Parathyroid adenoma (tissue), 2 donors: ENCODE data around the gene PPIB.
"Not testable (repeated sequence)": the region's sequence is repeated elsewhere in the genome, so short reads cannot be mapped to it uniquely, and the experiment has no call there.

Source experiments
- H2AFZ ChIP-seq: fragments of 300-600 bp; sonication (generic); one replicate; pipeline ENCODE4 v1.7.0; 2017; ENCODE audit warnings: antibody characterized with exemption, mild to moderate bottlenecking
- H3K27ac ChIP-seq: fragments of 300-600 bp; sonication (generic); one replicate; pipeline ENCODE4 v1.7.0; 2017
- H3K27me3 ChIP-seq: fragments of 300-600 bp; sonication (generic); one replicate; pipeline ENCODE4 v1.7.0; 2017; ENCODE audit warnings: low read length; ENCODE audit not compliant: control insufficient read depth, insufficient read depth
- H3K36me3 ChIP-seq: fragments of 300-600 bp; sonication (generic); one replicate; pipeline ENCODE4 v1.7.0; 2017; ENCODE audit warnings: low read length; ENCODE audit not compliant: control insufficient read depth, insufficient read depth
- H3K4me1 ChIP-seq: fragments of 300-600 bp; sonication (generic); one replicate; pipeline ENCODE4 v1.7.0; 2017; ENCODE audit warnings: control low read depth
- H3K4me2 ChIP-seq: fragments of 300-600 bp; sonication (generic); one replicate; pipeline ENCODE4 v1.7.0; 2017; ENCODE audit warnings: low read length
- H3K4me3 ChIP-seq: fragments of 300-600 bp; sonication (generic); one replicate; pipeline ENCODE4 v1.7.0; 2017; ENCODE audit warnings: low read depth, low read length
- H3K79me2 ChIP-seq: fragments of 300-600 bp; sonication (generic); one replicate; pipeline ENCODE4 v1.7.0; 2017; ENCODE audit warnings: control low read depth
- H3K9ac ChIP-seq: fragments of 300-600 bp; sonication (generic); one replicate; pipeline ENCODE4 v1.7.0; 2017; ENCODE audit warnings: mild to moderate bottlenecking
- H3K9me3 ChIP-seq: fragments of 300-600 bp; sonication (generic); one replicate; pipeline ENCODE4 v1.7.0; 2017; ENCODE audit warnings: low read length; ENCODE audit not compliant: control insufficient read depth
- CTCF ChIP-seq: fragments of 300-600 bp; sonication (generic); IDR thresholded peaks from one replicate; pipeline ENCODE4 v1.7.0; 2017; ENCODE audit warnings: antibody characterized with exemption, mild to moderate bottlenecking
- donor health status: primary hyperparathyroidism.

Gene PPIB

GRCh38 chr15:64122936-64123351 lies 39.9 kb downstream of the PPIB start:
- no peak overlapping the region for H2AFZ ChIP-seq
- H3K4me1 ChIP-seq: no peaks in the 10 kb centered on the region
- peaks cover 2% of the 10 kb centered on the region for H3K79me2 ChIP-seq
- H3K9ac ChIP-seq: no peak overlapping the region
- no peaks in the 10 kb centered on the region for H3K9me3 ChIP-seq
- no peaks in the 10 kb centered on the region for H3K36me3 ChIP-seq
- H3K4me3 ChIP-seq: no peak overlapping the region
- no peaks in the 10 kb centered on the region for H3K27me3 ChIP-seq
- TF ChIP-seq CTCF: no peak
- H3K4me2 ChIP-seq: no peak overlapping the region
- no peak overlapping the region for H3K27ac ChIP-seq

- no peaks in the 10 kb centered on the region for H3K4me1 ChIP-seq
- H3K9me3 ChIP-seq: no peaks in the 10 kb centered on the region
- TF ChIP-seq CTCF: no peak
- H3K9ac ChIP-seq: no peak overlapping the region
- no peaks in the 10 kb centered on the region for H3K27me3 ChIP-seq
- peaks cover 2% of the 10 kb centered on the region for H3K79me2 ChIP-seq
- H2AFZ ChIP-seq: no peak overlapping the region
- no peak overlapping the region for H3K4me3 ChIP-seq
- H3K36me3 ChIP-seq: no peaks in the 10 kb centered on the region
- H3K4me2 ChIP-seq: no peak overlapping the region
- H3K27ac ChIP-seq: no peak overlapping the region
These were observed 40.4 kb downstream of the PPIB start for GRCh38 chr15:64122444-64122843.

GRCh38 chr15:64121614-64122013 lies 41.2 kb downstream of the PPIB start:
- H3K27ac ChIP-seq: no peak overlapping the region
- H3K79me2 ChIP-seq: peaks cover 2% of the 10 kb centered on the region
- H3K36me3 ChIP-seq: no peaks in the 10 kb centered on the region
- H2AFZ ChIP-seq: no peak overlapping the region
- no peak for TF ChIP-seq CTCF
- H3K27me3 ChIP-seq: no peaks in the 10 kb centered on the region
- no peak overlapping the region for H3K4me2 ChIP-seq
- H3K4me3 ChIP-seq: no peak overlapping the region
- no peaks in the 10 kb centered on the region for H3K4me1 ChIP-seq
- no peak overlapping the region for H3K9ac ChIP-seq
- no peaks in the 10 kb centered on the region for H3K9me3 ChIP-seq

GRCh38 chr15:64120322-64120721 lies 42.5 kb downstream of the PPIB start:
- H3K4me1 ChIP-seq, H3K4me3 ChIP-seq, H2AFZ ChIP-seq, H3K79me2 ChIP-seq, H3K27me3 ChIP-seq, H3K4me2 ChIP-seq, H3K9ac ChIP-seq, H3K36me3 ChIP-seq, H3K9me3 ChIP-seq, H3K27ac ChIP-seq: not testable (repeated sequence)

- no peaks in the 10 kb centered on the region for H3K4me1 ChIP-seq
- H3K79me2 ChIP-seq: peaks cover 2% of the 10 kb centered on the region
- H3K27me3 ChIP-seq: no peaks in the 10 kb centered on the region
- H3K36me3 ChIP-seq: no peaks in the 10 kb centered on the region
- no peak overlapping the region for H3K4me3 ChIP-seq
- no peak overlapping the region for H3K27ac ChIP-seq
- H3K9ac ChIP-seq: no peak overlapping the region
- no peak for TF ChIP-seq CTCF
- no peaks in the 10 kb centered on the region for H3K9me3 ChIP-seq
- H3K4me2 ChIP-seq: no peak overlapping the region
- H2AFZ ChIP-seq: no peak overlapping the region
These were observed 44.9 kb downstream of the PPIB start for GRCh38 chr15:64117759-64118487.
